HCT116 (cell line): Measurements from ENCODE around the gene DIP2A.

ENCODE experiments used
- EZH2 ChIP-seq: fragments of 200-600 bp; sonication (generic); IDR thresholded peaks from 2 replicates; pipeline ENCODE4 v1.6.1; 2017; ENCODE audit warnings: antibody characterized with exemption, mixed run types
- POLR2A ChIP-seq: IDR thresholded peaks from 2 replicates; pipeline ENCODE4 v1.7.0; 2011; ENCODE audit warnings: borderline replicate concordance; ENCODE audit not compliant: insufficient read depth, insufficient read length; ENCODE audit errors: extremely low read depth
- RAD21 ChIP-seq: IDR thresholded peaks from 2 replicates; pipeline ENCODE4 v1.6.1; 2012; ENCODE audit warnings: low read depth, mild to moderate bottlenecking
- TF ChIP-seq, protein P1 (sequence below): IDR thresholded peaks from 2 replicates; pipeline ENCODE4 v1.6.1; 2012
- TF ChIP-seq, protein P2 (sequence below), 3 experiments: fragments of 200-600 bp in 1 of 3; sonication (generic) in 1 of 3; IDR thresholded peaks in 2 of 3; conservative IDR thresholded peaks in 1 of 3; 2 replicates each; pipeline ENCODE4 v1.5.1; 2012 to 2017; ENCODE audit warnings: low read depth in 2 of 3, low read length in 2 of 3, antibody characterized with exemption in 1 of 3, borderline replicate concordance in 1 of 3, control low read depth in 1 of 3, mild to moderate bottlenecking in 1 of 3, mixed read lengths in 1 of 3, mixed run types in 1 of 3, moderate library complexity in 1 of 3; ENCODE audit not compliant: insufficient read depth in 1 of 3
- TF ChIP-seq, protein P3 (sequence below): IDR thresholded peaks from 2 replicates; pipeline ENCODE4 v1.6.1; 2012
- TF ChIP-seq, protein P4 (sequence below): IDR thresholded peaks from 2 replicates; pipeline ENCODE4 v1.6.1; 2011; ENCODE audit warnings: mild to moderate bottlenecking, low read length, moderate library complexity; ENCODE audit not compliant: insufficient replicate concordance; ENCODE audit errors: extremely low read depth

DNA sequence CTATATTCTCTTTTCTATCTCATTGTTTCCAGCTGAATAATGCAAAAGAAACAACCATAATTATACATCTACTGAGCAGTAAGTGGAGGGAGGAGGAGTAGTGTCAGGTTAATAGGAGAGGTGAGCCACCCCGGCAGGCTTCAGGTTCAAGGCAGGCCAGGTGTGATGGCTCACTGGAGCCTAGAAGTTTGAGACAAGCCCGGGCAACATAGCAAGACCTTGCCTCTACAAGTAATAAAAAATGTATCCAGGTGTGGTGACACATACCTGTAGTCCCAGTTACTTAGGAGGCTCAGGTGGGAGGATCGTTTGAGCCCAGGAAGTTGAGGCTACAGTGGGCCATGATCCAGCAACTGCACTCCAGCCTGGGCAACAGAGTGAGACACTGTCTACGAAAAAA is 1.9 kb upstream of the DIP2A start:
- TF ChIP-seq, protein P1, sequence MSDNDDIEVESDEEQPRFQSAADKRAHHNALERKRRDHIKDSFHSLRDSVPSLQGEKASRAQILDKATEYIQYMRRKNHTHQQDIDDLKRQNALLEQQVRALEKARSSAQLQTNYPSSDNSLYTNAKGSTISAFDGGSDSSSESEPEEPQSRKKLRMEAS: no peak
- TF ChIP-seq, protein P2, sequence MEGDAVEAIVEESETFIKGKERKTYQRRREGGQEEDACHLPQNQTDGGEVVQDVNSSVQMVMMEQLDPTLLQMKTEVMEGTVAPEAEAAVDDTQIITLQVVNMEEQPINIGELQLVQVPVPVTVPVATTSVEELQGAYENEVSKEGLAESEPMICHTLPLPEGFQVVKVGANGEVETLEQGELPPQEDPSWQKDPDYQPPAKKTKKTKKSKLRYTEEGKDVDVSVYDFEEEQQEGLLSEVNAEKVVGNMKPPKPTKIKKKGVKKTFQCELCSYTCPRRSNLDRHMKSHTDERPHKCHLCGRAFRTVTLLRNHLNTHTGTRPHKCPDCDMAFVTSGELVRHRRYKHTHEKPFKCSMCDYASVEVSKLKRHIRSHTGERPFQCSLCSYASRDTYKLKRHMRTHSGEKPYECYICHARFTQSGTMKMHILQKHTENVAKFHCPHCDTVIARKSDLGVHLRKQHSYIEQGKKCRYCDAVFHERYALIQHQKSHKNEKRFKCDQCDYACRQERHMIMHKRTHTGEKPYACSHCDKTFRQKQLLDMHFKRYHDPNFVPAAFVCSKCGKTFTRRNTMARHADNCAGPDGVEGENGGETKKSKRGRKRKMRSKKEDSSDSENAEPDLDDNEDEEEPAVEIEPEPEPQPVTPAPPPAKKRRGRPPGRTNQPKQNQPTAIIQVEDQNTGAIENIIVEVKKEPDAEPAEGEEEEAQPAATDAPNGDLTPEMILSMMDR (IDR thresholded peaks at IDR 0.05 in 2 of 3, conservative IDR thresholded peaks at IDR 0.05 in 1 of 3; ENCODE audit: borderline replicate concordance in 1 of 3, insufficient read depth in 1 of 3, low read depth in 2 of 3, low read length in 2 of 3): no peak
- TF ChIP-seq, protein P3, sequence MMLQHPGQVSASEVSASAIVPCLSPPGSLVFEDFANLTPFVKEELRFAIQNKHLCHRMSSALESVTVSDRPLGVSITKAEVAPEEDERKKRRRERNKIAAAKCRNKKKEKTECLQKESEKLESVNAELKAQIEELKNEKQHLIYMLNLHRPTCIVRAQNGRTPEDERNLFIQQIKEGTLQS: no peak
- TF ChIP-seq EZH2: no peak
- TF ChIP-seq POLR2A: no peak
- TF ChIP-seq, protein P4, sequence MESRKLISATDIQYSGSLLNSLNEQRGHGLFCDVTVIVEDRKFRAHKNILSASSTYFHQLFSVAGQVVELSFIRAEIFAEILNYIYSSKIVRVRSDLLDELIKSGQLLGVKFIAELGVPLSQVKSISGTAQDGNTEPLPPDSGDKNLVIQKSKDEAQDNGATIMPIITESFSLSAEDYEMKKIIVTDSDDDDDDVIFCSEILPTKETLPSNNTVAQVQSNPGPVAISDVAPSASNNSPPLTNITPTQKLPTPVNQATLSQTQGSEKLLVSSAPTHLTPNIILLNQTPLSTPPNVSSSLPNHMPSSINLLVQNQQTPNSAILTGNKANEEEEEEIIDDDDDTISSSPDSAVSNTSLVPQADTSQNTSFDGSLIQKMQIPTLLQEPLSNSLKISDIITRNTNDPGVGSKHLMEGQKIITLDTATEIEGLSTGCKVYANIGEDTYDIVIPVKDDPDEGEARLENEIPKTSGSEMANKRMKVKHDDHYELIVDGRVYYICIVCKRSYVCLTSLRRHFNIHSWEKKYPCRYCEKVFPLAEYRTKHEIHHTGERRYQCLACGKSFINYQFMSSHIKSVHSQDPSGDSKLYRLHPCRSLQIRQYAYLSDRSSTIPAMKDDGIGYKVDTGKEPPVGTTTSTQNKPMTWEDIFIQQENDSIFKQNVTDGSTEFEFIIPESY: no peak
- TF ChIP-seq RAD21: no peak
